ENCODE measurements around the gene RHEX. TPM values are rescaled to one million over a fixed set of nuclear protein-coding genes. Genes with fewer than 3 reads are reported as not detected.

Gene RHEX
- total and polyA plus RNA-seq, 2 donors (not counting 1 experiment from before 2014, with no cell fraction given): 1.8 to 12.8 TPM

- no peak overlapping the region for H3K9ac ChIP-seq (ENCODE audit: low read length)
- no peak overlapping the region for H3K4me3 Mint-ChIP-seq
- H3K79me2 ChIP-seq (ENCODE audit: control insufficient read depth, insufficient read depth, low read length): no peaks in the 10 kb centered on the region
- ChIA-PET CTCF (interaction anchor here (0.7 to 16.1 kb wide), 8 partner anchors 28 to 320 kb away, joined by 3 to 682 read pairs (median 26); partner anchors contain the start of gene CTSE), POLR2A (no interaction called here)
- H3K27ac Mint-ChIP-seq: no peak overlapping the region
- H2AFZ ChIP-seq (ENCODE audit: insufficient read depth, low read depth, low read length, poor library complexity, severe bottlenecking): no peak overlapping the region
- no peak overlapping the region for H3K4me2 ChIP-seq (replicated peaks; ENCODE audit: low read depth, low read length, poor library complexity, severe bottlenecking)
- H3K4me1 Mint-ChIP-seq: peaks cover 12% of the 10 kb centered on the region
- no peaks in the 10 kb centered on the region for H3K9me3 Mint-ChIP-seq (ENCODE audit: insufficient read depth)
- H3K4me3 ChIP-seq (ENCODE audit: control extremely low read depth in 1 of 5, extremely low read depth in 1 of 5, insufficient read depth in 1 of 5, low read depth in 2 of 5, low read length in 4 of 5): no peak overlapping the region
- H3K27me3 Mint-ChIP-seq: no peaks in the 10 kb centered on the region
- ATAC-seq (ENCODE audit: low read depth) (no peak), DNase-seq (no peak)
- intact Hi-C loops (cut with micrococcal nuclease): no loop called here
- H3K36me3 ChIP-seq (replicated peaks in 1 of 2; ENCODE audit: control extremely low read depth in 1 of 2, control insufficient read depth in 1 of 2, extremely low read depth in 1 of 2, insufficient read depth in 2 of 2, low read length in 1 of 2): no peaks in the 10 kb centered on the region
- peaks cover 3 to 5% of the 10 kb centered on the region in 2 donors for H3K4me1 ChIP-seq (ENCODE audit: control insufficient read depth in 2 of 2, insufficient read depth in 2 of 2, low read length in 2 of 2)
- 91% methylated on average over 4 of the region's 4 CpGs for WGBS (ENCODE audit: insufficient coverage)
- no peaks in the 10 kb centered on the region for H3K9me3 ChIP-seq (ENCODE audit: control extremely low read depth in 1 of 3, control insufficient read depth in 2 of 3, insufficient read depth in 1 of 3, low read length in 2 of 3)
- no peak for TF ChIP-seq CTCF (IDR thresholded peaks at IDR 0.05)
- TF ChIP-seq EZH2 (IDR thresholded peaks at IDR 0.05; ENCODE audit: borderline replicate concordance, insufficient read depth, low read depth, low read length, poor library complexity, severe bottlenecking): no peak
- H3K27me3 ChIP-seq (replicated peaks in 1 of 4; ENCODE audit: control extremely low read depth in 1 of 4, control insufficient read depth in 3 of 4, insufficient read depth in 4 of 4, low read length in 3 of 4): no peaks in the 10 kb centered on the region
- H4K20me1 ChIP-seq (ENCODE audit: control insufficient read depth, insufficient read depth, low read length, poor library complexity, severe bottlenecking): no peaks in the 10 kb centered on the region
- no peak overlapping the region for H3K27ac ChIP-seq (ENCODE audit: low read length in 2 of 2)
Observed at GRCh38 chr1:206109718-206110117, 56.7 kb downstream of the RHEX start.

- no peak for ATAC-seq (ENCODE audit: low read depth)
- CTCF ChIA-PET: interaction anchor here (1.4 to 16.1 kb wide), 8 partner anchors 8 to 320 kb away, joined by 3 to 682 read pairs (median 26); partner anchors contain the start of gene CTSE
Observed at GRCh38 chr1:206110161-206110560, 57.2 kb downstream of the RHEX start.

More at GRCh38 chr1:206110161-206110560, 57.2 kb downstream of the RHEX start:
- no peak overlapping the region for H3K9ac ChIP-seq (ENCODE audit: low read length)
- no peak overlapping the region for H3K27ac ChIP-seq (ENCODE audit: low read length in 2 of 2)
- H3K36me3 ChIP-seq (replicated peaks in 1 of 2; ENCODE audit: control extremely low read depth in 1 of 2, control insufficient read depth in 1 of 2, extremely low read depth in 1 of 2, insufficient read depth in 2 of 2, low read length in 1 of 2): no peaks in the 10 kb centered on the region
- WGBS (ENCODE audit: insufficient coverage): over 99% methylated on average over 15 of the region's 15 CpGs
- TF ChIP-seq EZH2 (IDR thresholded peaks at IDR 0.05; ENCODE audit: borderline replicate concordance, insufficient read depth, low read depth, low read length, poor library complexity, severe bottlenecking): no peak
- no peak for TF ChIP-seq CTCF (IDR thresholded peaks at IDR 0.05)
- no peaks in the 10 kb centered on the region for H3K9me3 ChIP-seq (ENCODE audit: control extremely low read depth in 1 of 3, control insufficient read depth in 2 of 3, insufficient read depth in 1 of 3, low read length in 2 of 3)
- POLR2A ChIA-PET: no interaction called here
- H3K9me3 Mint-ChIP-seq (ENCODE audit: insufficient read depth): no peaks in the 10 kb centered on the region
- H3K27me3 Mint-ChIP-seq: no peaks in the 10 kb centered on the region
- no peak overlapping the region for H3K27ac Mint-ChIP-seq
- intact Hi-C loops (cut with micrococcal nuclease): no loop called here
- peaks cover 12% of the 10 kb centered on the region for H3K4me1 Mint-ChIP-seq
- no peaks in the 10 kb centered on the region for H3K27me3 ChIP-seq (replicated peaks in 1 of 4; ENCODE audit: control extremely low read depth in 1 of 4, control insufficient read depth in 3 of 4, insufficient read depth in 4 of 4, low read length in 3 of 4)
- no peak for DNase-seq
- H3K4me3 Mint-ChIP-seq: no peak overlapping the region
- no peak overlapping the region for H3K4me2 ChIP-seq (replicated peaks; ENCODE audit: low read depth, low read length, poor library complexity, severe bottlenecking)
- no peak overlapping the region for H3K4me3 ChIP-seq (ENCODE audit: control extremely low read depth in 1 of 5, extremely low read depth in 1 of 5, insufficient read depth in 1 of 5, low read depth in 2 of 5, low read length in 4 of 5)
- H3K79me2 ChIP-seq (ENCODE audit: control insufficient read depth, insufficient read depth, low read length): no peaks in the 10 kb centered on the region
- H3K4me1 ChIP-seq (ENCODE audit: control insufficient read depth in 2 of 2, insufficient read depth in 2 of 2, low read length in 2 of 2): peaks cover 3 to 5% of the 10 kb centered on the region in 2 donors
- H4K20me1 ChIP-seq (ENCODE audit: control insufficient read depth, insufficient read depth, low read length, poor library complexity, severe bottlenecking): no peaks in the 10 kb centered on the region
- no peak overlapping the region for H2AFZ ChIP-seq (ENCODE audit: insufficient read depth, low read depth, low read length, poor library complexity, severe bottlenecking)
